Psoas muscle (tissue), 8 donors: ENCODE data around the gene CREBZF. TPM values are rescaled to one million over a fixed set of nuclear protein-coding genes. Genes with fewer than 3 reads are reported as not detected.

Source experiments
- ATAC-seq, 4 donors: fragments of 200-7000 bp; cut with Tn5 transposase; one replicate each; pipeline ENCODE4 v1.9.1; 2020; ENCODE audit warnings: moderate library complexity in 3 of 4, mild to moderate bottlenecking in 2 of 4
- DNase-seq, 2 donors: peaks; one replicate each; pipeline ENCODE4 v3.0.0-alpha.2; 2020
- H3K27ac ChIP-seq: fragments of 200-600 bp; one replicate; pipeline ENCODE4 v1.8.0; 2022
- H3K27me3 ChIP-seq, 3 donors: fragments of 200-600 bp in 1 of 3; one replicate each; pipeline versions ENCODE4 v1.6.1 to v1.8.0; 2013 to 2022; ENCODE audit warnings: low read length in 2 of 3, mild to moderate bottlenecking in 2 of 3, moderate library complexity in 1 of 3; ENCODE audit not compliant: insufficient read depth in 3 of 3
- H3K36me3 ChIP-seq, 2 donors: fragments of 200-600 bp in 1 of 2; one replicate each; pipeline versions ENCODE4 v1.6.1 to v1.8.0; 2013 to 2022; ENCODE audit warnings: low read depth in 1 of 2, mild to moderate bottlenecking in 1 of 2, moderate library complexity in 1 of 2; ENCODE audit not compliant: insufficient read depth in 1 of 2
- H3K4me1 ChIP-seq: fragments of 200-600 bp; one replicate; pipeline ENCODE4 v1.8.0; 2022
- H3K4me3 ChIP-seq: fragments of 200-600 bp; one replicate; pipeline ENCODE4 v1.8.0; 2022; ENCODE audit warnings: mild to moderate bottlenecking
- H3K9me3 ChIP-seq: fragments of 200-600 bp; one replicate; pipeline ENCODE4 v1.8.0; 2022
- CTCF ChIP-seq: fragments of 200-600 bp; IDR thresholded peaks from one replicate; pipeline ENCODE4 v1.8.0; 2022; ENCODE audit warnings: antibody characterized with exemption
- WGBS, 3 donors: extraction: QIAGEN DNeasy Blood & Tissue Kit; methylation state at CpG; one replicate each; pipeline versions ENCODE4 v1.1.6 to v1.1.7; 2013; 5-methylcytosine and 5-hydroxymethylcytosine counted together
- intact Hi-C, 2 donors: fragments of 100-400 bp; cut with DNase I; formaldehyde crosslinking; loops; one replicate each; pipeline versions ENCODE4 v1.11.0 to v1.14.2; 2022
- long read RNA-seq, 2 donors: library from polyadenylated mRNA; unstranded; transcript quantifications; one replicate each; pipeline ENCODE4 v2.0.0, GENCODE V29; 2021
- polyA plus RNA-seq, 3 donors: library from polyadenylated mRNA; stranded (reverse); fragments of 200-250 nt; gene quantifications; one replicate each; pipeline ENCODE4 v1.2.3, GENCODE V29; 2013
- total RNA-seq, 4 donors: library from RNA; stranded (reverse); fragmentation: NEBNext Ultra II Directional in 2 of 4; extraction: Animal tissue kit (Norgen Biotek cat#: 25700) in 2 of 4; gene quantifications; one replicate each; pipeline versions ENCODE4 v1.2.1 to v1.2.4, GENCODE V29; 2021 to 2023
- donor health status: healthy with polysubstance abuse.
- donor health status: DM: no; HTN: no; CAD: no; lungs with moderate emphysema.
- donor health status: Bipolar disorder and iron deficiency.
- donor health status: healthy.
- donor health status: DM: yes; HTN: yes; CAD: no.
- donor health status: DM: no; HTN: no; CAD: no.
- donor health status: DM: no; HTN: no; CAD: no.
- donor health status: DM: yes; HTN: yes; CAD: no.

The CREBZF gene
- total RNA-seq (10 to 100 TPM; 14.0 to 32.3 (median 19.4) TPM), polyA plus RNA-seq (10 to 100 TPM; 14.1 to 25.6 (median 17.9) TPM)
- long read RNA-seq, donor 1, full-length matches to known transcripts, result 36 of 43 reads
- long read RNA-seq, donor 1, partial matches to known transcripts, result 7 of 43 reads
- long read RNA-seq, donor 1, other reads (novel, unspliced or antisense), result 0 of 43 reads
- long read RNA-seq, donor 2, full-length matches to known transcripts, result 81 of 106 reads
- long read RNA-seq, donor 2, partial matches to known transcripts, result 20 of 106 reads
- long read RNA-seq, donor 2, other reads (novel, unspliced or antisense), result 5 of 106 reads

- WGBS, 3 donors, result 0% methylated on average over 51 to 67 of the region's 67 CpGs
- ATAC-seq (peak; percentile 95 to 97 (median 96)), DNase-seq (peak; percentile 94 to 97)
- no peaks in the 10 kb centered on the region for H3K9me3 ChIP-seq
- H3K27ac ChIP-seq, result peak within 1 kb of the TSS; percentile 98
- no peaks in the 10 kb centered on the region for H3K27me3 ChIP-seq
- peaks cover 27% of the 10 kb centered on the region for H3K4me1 ChIP-seq
- TF ChIP-seq CTCF, result no peak
- peak within 1 kb of the TSS; percentile 94 for H3K4me3 ChIP-seq
- intact Hi-C loops, result loop anchor here (1.0 to 5.0 kb wide), 2 partner anchors 37 to 38 kb away; partner anchors contain the start of genes TMEM126B (in 2 of the 2) and DLG2 (in 1 of the 2)
- H3K36me3 ChIP-seq, result peaks cover 0 to 22% of the 10 kb centered on the region in 2 donors
Measured at GRCh38 chr11:85664615-85665481, at the start of gene CREBZF. CREBZF (minus strand) TSS chr11:85665129; CDS start chr11:85664875, 254 bp downstream.

GRCh38 chr11:85712953-85713352, 48.0 kb upstream of the CREBZF start:
- Histone ChIP-seq H3K27ac (no peak overlapping the region), H3K4me3 (no peak overlapping the region), H3K36me3 (no peaks in the 10 kb centered on the region), H3K9me3 (no peaks in the 10 kb centered on the region), H3K27me3 (no peaks in the 10 kb centered on the region), H3K4me1 (peaks cover 17% of the 10 kb centered on the region)
- ATAC-seq, result no peak
- TF ChIP-seq CTCF, result no peak
- WGBS, 3 donors, result 31 to 65% (median 50%) methylated on average over 3 of the region's 3 CpGs
- intact Hi-C loops, result no loop called here
- no peak for DNase-seq

- no peak for ATAC-seq
- TF ChIP-seq CTCF, result no peak
- WGBS, 3 donors, result 49 to 76% (median 58%) methylated on average over 5 of the region's 5 CpGs
Measured at GRCh38 chr11:85710917-85711316, 46.0 kb upstream of the CREBZF start.

GRCh38 chr11:85709941-85710702, 45.2 kb upstream of the CREBZF start:
- peaks cover 4% of the 10 kb centered on the region for H3K4me1 ChIP-seq
- no peak overlapping the region for H3K4me3 ChIP-seq
- intact Hi-C loops, result no loop called here
- no peak for ATAC-seq
- 66 to 85% (median 72%) methylated on average over 5 of the region's 5 CpGs for WGBS, 3 donors
- no peak for DNase-seq
- TF ChIP-seq CTCF, result no peak
- no peaks in the 10 kb centered on the region for H3K27me3 ChIP-seq
- no peaks in the 10 kb centered on the region for H3K9me3 ChIP-seq
- no peak overlapping the region for H3K27ac ChIP-seq
- H3K36me3 ChIP-seq, result no peaks in the 10 kb centered on the region

More at GRCh38 chr11:85710917-85711316, 46.0 kb upstream of the CREBZF start:
- Histone ChIP-seq H3K36me3 (no peaks in the 10 kb centered on the region), H3K9me3 (no peaks in the 10 kb centered on the region), H3K27me3 (no peaks in the 10 kb centered on the region), H3K4me3 (no peak overlapping the region), H3K4me1 (peaks cover 9% of the 10 kb centered on the region), H3K27ac (no peak overlapping the region)
- no peak for DNase-seq
- intact Hi-C loops, result no loop called here
